ENCODE results near the gene PIP5K1C. TPM values are rescaled to one million over a fixed set of nuclear protein-coding genes. Genes with fewer than 3 reads are reported as not detected.

Gene PIP5K1C
- total and polyA plus RNA-seq, 5 donors = 31.4 to 48.3 (median 39.7) TPM

DNA sequence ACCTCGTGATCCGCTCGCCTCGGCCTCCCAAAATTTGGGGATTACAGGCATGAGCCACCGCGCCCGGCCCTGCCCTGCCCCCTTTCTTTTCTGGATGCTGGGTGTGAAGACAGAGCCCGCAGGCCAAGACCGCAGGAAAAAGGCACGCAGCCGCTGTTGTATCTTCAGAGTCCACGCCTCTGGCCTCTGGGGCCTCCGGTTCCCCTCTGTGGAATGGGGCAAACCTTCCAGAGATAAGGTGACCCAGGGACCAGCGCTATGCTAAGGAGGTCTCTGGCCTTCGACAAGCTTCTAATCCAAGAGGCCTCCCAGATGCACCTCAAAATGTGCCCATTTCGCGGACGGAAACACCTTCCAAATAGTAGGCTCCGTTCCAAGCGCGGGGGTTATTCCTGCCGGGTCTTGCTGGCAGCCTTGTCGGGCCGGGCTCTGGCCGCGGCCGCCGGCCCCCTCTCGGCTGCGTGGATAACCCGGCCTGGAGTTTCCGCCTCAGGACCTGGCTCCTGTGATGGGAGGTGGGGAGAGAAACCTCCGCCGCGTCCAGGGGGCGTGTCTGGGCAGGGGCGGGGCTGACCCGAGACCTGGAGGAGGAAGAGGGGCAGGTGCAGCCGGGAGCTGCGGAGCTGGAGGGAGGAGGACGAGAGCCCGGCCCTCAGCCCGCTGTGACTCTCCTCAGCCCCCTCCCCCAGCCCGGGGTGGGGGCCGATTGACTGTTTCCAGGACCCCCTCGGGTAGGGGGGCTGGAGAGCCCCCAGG, 21.0 kb upstream of the PIP5K1C start:
- no peaks in the 10 kb centered on the region for H3K9me3 ChIP-seq (ENCODE audit: control insufficient read depth, low read length)
- no peaks in the 10 kb centered on the region for H3K4me1 ChIP-seq (ENCODE audit: control insufficient read depth, insufficient read depth, low read length)
- peak overlapping the region; percentile 3 for H3K4me3 ChIP-seq (ENCODE audit: low read length)
- intact Hi-C loops (cut with DNase I) = no loop called here
- no peaks in the 10 kb centered on the region for H3K27me3 ChIP-seq (ENCODE audit: control insufficient read depth, insufficient read depth)
- no peak overlapping the region for H3K27ac ChIP-seq (ENCODE audit: low read length)
- ATAC-seq (peak; percentile 79 to 85), DNase-seq (peak; percentile 82 to 92 (median 88))
- 15% methylated on average over 46 of the region's 46 CpGs for WGBS

DNA sequence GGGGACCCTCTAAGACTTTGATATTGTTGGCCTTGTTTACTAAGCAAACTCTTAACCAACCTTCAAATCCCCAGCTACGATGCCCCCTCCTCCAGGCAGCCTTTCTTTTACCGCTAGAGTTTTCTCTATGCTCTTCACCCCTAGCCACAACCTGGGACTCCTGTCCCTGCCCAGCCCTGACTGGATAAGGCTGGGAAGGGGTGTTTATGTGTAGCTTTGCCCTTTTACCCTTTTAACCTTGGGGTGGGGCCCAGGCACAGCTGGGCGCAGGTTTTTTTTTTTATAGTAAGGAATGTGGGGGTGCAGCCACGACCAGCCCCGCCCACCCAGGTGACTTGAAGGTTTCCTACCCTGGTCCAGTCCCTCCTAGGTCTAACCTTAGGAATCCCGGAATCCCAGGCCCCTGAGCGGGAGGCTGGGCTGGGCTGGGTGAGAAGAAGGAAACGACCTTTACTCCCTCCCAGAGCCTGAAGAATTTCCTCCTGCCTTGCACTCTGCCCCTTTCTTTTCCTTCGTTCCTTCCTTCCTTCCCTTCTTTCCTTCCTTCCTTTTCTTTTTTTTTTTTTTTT, 20.2 kb upstream of the PIP5K1C start:
- 27% methylated on average over 9 of the region's 9 CpGs for WGBS

DNA sequence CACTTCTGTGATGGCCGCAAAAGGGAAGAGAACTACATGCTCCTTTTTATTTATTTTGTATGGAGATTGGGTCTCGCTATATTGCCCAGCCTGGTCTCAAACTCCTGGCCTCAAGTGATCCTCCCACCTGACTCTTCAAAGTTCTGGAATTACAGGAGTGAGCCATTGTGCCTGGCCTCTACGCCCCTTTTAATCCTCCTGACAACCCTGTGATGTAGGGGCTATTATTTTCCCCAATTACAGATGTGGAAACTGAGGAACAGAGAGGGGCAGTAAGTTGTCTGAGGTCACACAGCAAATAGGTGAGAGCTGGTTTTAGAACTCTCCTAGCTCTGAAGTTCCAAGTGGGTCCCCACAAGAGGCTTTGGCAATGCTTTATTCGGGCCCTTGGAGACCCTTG, 19.6 kb upstream of the PIP5K1C start:
- 85% methylated on average over 4 of the region's 4 CpGs for WGBS
- Histone ChIP-seq H3K27ac (ENCODE audit: low read length) (no peak overlapping the region), H3K4me1 (ENCODE audit: control insufficient read depth, insufficient read depth, low read length) (no peaks in the 10 kb centered on the region), H3K9me3 (ENCODE audit: control insufficient read depth, low read length) (no peaks in the 10 kb centered on the region), H3K27me3 (ENCODE audit: control insufficient read depth, insufficient read depth) (no peaks in the 10 kb centered on the region), H3K4me3 (ENCODE audit: low read length) (no peak overlapping the region)
- ATAC-seq (no peak), DNase-seq (no peak)
- intact Hi-C loops (cut with DNase I) = no loop called here

More for the DNA sequence above, 20.2 kb upstream of the PIP5K1C start:
- Histone ChIP-seq H3K9me3 (ENCODE audit: control insufficient read depth, low read length) (no peaks in the 10 kb centered on the region), H3K27me3 (ENCODE audit: control insufficient read depth, insufficient read depth) (no peaks in the 10 kb centered on the region), H3K4me3 (ENCODE audit: low read length) (no peak overlapping the region), H3K4me1 (ENCODE audit: control insufficient read depth, insufficient read depth, low read length) (no peaks in the 10 kb centered on the region), H3K27ac (ENCODE audit: low read length) (no peak overlapping the region)
- DNase-seq = no peak
- intact Hi-C loops (cut with DNase I) = no loop called here
- ATAC-seq = peak; percentile 20 to 32

DNA sequence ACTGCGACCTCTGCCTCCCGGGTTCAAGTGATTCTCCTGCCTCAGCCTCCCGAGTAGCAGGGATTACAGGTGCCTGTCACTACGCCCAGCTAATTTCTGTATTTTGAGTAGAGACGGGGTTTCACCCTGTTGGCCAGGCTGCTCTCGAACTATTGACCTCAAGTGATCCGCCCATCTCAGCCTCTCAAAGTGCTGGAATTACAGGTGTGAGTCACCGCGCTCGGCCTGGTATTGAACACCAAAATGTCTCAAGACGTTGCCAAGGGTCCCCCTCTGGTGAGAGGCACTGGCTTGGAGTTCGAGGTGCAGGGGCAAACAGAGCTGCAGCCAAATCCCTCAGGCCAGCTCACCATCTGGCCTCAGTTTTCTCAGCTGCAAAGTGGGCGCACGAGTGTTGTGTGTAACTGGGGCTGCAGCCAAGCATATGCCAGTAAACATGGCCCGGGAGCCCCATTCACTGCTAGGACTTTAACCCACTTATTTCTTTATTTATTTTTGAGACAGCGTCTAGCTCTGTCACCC, 15.9 kb upstream of the PIP5K1C start:
- DNase-seq = no peak
- no peaks in the 10 kb centered on the region for H3K27me3 ChIP-seq (ENCODE audit: control insufficient read depth, insufficient read depth)
- ATAC-seq = no peak
- intact Hi-C loops (cut with DNase I) = no loop called here
- H3K27ac ChIP-seq (ENCODE audit: low read length) = no peak overlapping the region
- no peaks in the 10 kb centered on the region for H3K4me1 ChIP-seq (ENCODE audit: control insufficient read depth, insufficient read depth, low read length)
- H3K4me3 ChIP-seq (ENCODE audit: low read length) = no peak overlapping the region
- 84% methylated on average over 16 of the region's 16 CpGs for WGBS
- H3K9me3 ChIP-seq (ENCODE audit: control insufficient read depth, low read length) = no peaks in the 10 kb centered on the region

DNA sequence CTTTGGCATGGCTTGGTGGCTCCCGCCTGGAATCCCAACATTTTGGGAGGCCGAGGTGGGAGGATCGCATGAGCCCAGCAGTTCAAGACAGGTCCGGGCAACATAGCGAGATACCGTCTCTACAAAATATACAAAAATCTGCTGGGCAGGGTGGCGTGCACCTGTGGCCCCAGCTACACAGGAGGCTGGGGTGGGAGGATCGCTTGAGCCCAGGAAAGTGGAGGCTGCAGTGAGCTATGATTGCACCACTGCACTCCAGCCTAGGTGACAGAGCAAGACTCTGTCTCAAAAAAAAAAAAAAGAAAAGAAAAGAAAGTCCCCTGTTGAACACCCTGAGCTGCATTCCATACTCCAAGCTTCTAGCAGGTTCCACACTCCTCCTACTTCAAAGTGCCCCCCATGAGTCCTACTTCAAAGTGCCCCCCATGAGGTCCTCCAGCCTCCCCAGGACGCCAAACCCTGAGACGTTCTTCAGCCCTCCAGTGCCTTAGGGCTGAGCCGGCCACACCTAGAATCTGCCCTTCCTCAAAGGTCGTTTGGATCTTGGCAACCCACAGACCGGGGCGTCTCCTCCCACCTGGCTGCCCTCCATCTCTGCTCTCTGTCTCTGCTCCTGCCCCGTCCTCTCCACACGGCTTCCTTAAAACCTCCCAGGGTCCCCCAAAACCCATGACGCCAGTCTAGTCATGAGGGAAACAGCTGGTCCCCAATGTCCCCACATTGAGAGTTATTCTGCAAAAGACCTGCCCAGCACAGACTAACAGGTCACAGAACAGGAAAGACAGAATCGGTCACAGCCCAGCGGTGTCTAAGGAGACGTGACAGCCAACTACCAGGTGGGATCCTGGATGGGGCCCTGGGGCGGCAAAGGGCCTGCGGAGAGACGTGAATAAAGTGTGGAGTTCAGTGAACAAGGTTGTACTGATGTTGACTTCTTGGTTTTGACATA, 12.7 kb upstream of the PIP5K1C start:
- WGBS = 42% methylated on average over 23 of the region's 23 CpGs
- Histone ChIP-seq H3K27ac (ENCODE audit: low read length) (no peak overlapping the region), H3K4me3 (ENCODE audit: low read length) (no peak overlapping the region), H3K9me3 (ENCODE audit: control insufficient read depth, low read length) (no peaks in the 10 kb centered on the region), H3K4me1 (ENCODE audit: control insufficient read depth, insufficient read depth, low read length) (no peaks in the 10 kb centered on the region), H3K27me3 (ENCODE audit: control insufficient read depth, insufficient read depth) (no peaks in the 10 kb centered on the region)
- intact Hi-C loops (cut with DNase I) = no loop called here
- ATAC-seq = peak; percentile 51 to 81
- peak in 1 of 3 donors; percentile 62 for DNase-seq

DNA sequence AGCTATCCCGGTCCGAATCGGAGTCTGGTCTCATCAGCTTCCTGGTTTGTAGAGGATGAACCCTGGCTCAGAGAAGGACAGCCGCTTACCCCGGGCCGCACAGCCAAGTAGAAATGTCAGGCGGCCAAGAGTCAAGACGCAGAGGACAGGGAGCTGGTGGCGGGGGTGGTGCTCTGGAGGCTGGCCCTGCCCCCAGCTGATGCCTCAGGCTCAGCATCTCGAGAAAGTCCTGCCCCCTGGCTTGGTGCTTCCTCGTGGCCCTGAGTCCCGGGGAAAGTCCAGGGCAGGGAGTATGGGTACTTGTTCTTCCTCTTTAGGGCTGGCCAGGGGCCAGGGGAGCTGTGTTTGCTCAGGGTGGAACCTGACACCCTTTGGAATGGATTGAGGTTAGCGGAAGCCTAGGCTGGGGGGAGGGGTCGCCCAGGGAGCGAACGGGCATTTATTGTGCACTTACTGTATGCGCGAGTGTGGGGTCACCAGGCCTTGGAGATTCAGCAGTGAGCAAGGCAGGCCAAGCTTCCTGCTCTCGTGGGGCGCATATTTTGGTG, 10.1 kb upstream of the PIP5K1C start:
- no peaks in the 10 kb centered on the region for H3K27me3 ChIP-seq (ENCODE audit: control insufficient read depth, insufficient read depth)
- no peaks in the 10 kb centered on the region for H3K9me3 ChIP-seq (ENCODE audit: control insufficient read depth, low read length)
- intact Hi-C loops (cut with DNase I) = no loop called here
- H3K27ac ChIP-seq (ENCODE audit: low read length) = no peak overlapping the region
- WGBS = 44% methylated on average over 20 of the region's 20 CpGs
- ATAC-seq (peak; percentile 72 to 77), DNase-seq (peak; percentile 72 to 87 (median 87))
- no peak overlapping the region for H3K4me3 ChIP-seq (ENCODE audit: low read length)
- H3K4me1 ChIP-seq (ENCODE audit: control insufficient read depth, insufficient read depth, low read length) = no peaks in the 10 kb centered on the region

DNA sequence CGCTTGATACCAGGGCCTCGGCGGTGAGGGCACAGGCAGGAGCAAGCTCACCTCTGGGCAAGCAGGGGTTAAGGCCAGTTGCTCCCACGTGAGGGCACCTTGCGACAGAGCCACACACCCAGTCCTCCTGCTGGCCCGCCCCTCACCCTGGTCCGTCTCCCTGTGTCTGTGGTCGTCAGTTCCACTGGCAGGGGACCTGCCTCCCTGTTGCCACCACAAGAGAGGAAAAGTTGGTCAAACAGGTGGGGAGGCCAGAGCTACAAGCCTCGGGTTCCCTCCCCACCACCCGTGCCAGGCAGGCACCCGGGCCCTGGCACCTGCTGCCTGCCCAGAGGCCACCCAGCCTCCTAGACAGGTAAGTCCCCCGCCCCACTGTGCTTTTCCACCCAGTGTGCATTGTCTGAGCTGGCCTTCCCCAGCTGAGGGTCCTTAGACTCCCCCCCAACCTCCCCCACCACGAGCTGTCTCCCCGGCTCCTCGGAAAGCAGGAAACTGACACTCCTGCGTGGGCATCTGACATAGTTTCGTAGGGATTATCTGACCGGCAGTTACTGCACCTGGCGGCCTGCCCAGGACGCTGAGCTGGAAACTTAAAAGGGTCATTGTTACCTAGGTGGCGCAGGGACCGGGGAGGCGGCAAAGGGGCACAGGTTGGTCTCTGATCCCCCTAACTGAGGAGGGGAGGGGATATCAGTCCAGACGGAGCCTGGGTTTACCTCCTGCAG, 8.1 kb upstream of the PIP5K1C start, which contains the start of gene TJP3:
Gene TJP3 (plus strand): TSS at position 178 of the 725 bp plus-strand sequence. CDS start 20,049 bp downstream, outside the sequence.
- DNase-seq (peak in 1 of 3 donors; percentile 60), ATAC-seq (peak in 1 of 2 donors; percentile 37)
- Histone ChIP-seq H3K27me3 (ENCODE audit: control insufficient read depth, insufficient read depth) (no peaks in the 10 kb centered on the region), H3K4me3 (ENCODE audit: low read length) (no peak within 1 kb of the TSS), H3K9me3 (ENCODE audit: control insufficient read depth, low read length) (no peaks in the 10 kb centered on the region), H3K4me1 (ENCODE audit: control insufficient read depth, insufficient read depth, low read length) (no peaks in the 10 kb centered on the region), H3K27ac (ENCODE audit: low read length) (no peak within 1 kb of the TSS)
- 26% methylated on average over 24 of the region's 24 CpGs for WGBS
- intact Hi-C loops (cut with DNase I) = loop anchor here in 2 of 4 donors (10.0 kb wide), 1 partner anchor 164 kb away; no protein-coding TSS in a partner anchor

DNA sequence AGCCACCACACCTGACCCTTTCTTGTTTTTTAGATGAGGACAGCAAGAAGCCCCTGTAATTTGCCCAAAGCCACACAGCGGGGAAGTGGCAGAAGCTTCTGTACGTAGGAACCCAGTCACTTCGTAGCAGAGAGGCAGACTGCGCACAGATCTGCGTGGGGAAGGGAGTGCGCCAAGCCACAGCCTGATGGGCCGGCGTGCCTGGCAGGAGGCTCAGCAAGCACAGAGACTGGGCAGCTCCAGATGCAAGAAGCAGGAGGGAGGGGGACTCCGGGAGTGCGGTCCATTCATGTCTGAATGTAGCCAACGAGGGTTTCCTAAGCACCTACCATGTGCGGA, 7.6 kb upstream of the PIP5K1C start:
- ATAC-seq (no peak), DNase-seq (no peak)
- Histone ChIP-seq H3K4me1 (ENCODE audit: control insufficient read depth, insufficient read depth, low read length) (no peaks in the 10 kb centered on the region), H3K9me3 (ENCODE audit: control insufficient read depth, low read length) (no peaks in the 10 kb centered on the region), H3K27me3 (ENCODE audit: control insufficient read depth, insufficient read depth) (no peaks in the 10 kb centered on the region), H3K27ac (ENCODE audit: low read length) (no peak overlapping the region), H3K4me3 (ENCODE audit: low read length) (no peak overlapping the region)
- intact Hi-C loops (cut with DNase I) = loop anchor here in 2 of 4 donors (2.0 to 10.0 kb wide), 2 partner anchors 43 to 163 kb away; no protein-coding TSS in a partner anchor
- 83% methylated on average over 12 of the region's 12 CpGs for WGBS

DNA sequence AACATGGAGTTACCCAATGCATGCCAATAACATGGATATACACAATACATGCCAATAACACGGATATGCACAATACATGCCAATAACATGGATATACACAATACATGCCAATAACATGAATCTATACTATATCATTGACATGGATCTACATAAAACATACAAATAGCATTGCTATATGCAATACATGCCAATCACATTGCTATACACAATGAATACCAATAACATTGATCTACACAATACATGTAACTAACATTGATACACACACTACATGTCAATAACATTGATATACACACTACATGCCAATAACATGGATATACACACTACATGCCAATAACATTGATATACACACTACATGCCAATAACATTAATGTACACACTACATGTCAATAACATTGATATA, 932 bp upstream of the PIP5K1C start:
- intact Hi-C loops (cut with DNase I) = loop anchor here (2.0 to 10.0 kb wide), 3 partner anchors 32 to 156 kb away; no protein-coding TSS in a partner anchor
- 0% methylated on average over 1 of the region's 1 CpG for WGBS
- DNase-seq (no peak), ATAC-seq (no peak)
- Histone ChIP-seq H3K27me3 (ENCODE audit: control insufficient read depth, insufficient read depth) (no peaks in the 10 kb centered on the region), H3K27ac (ENCODE audit: low read length) (no peak overlapping the region), H3K4me3 (ENCODE audit: low read length) (no peak overlapping the region), H3K4me1 (ENCODE audit: control insufficient read depth, insufficient read depth, low read length) (peaks cover 6% of the 10 kb centered on the region), H3K9me3 (ENCODE audit: control insufficient read depth, low read length) (no peaks in the 10 kb centered on the region)

DNA sequence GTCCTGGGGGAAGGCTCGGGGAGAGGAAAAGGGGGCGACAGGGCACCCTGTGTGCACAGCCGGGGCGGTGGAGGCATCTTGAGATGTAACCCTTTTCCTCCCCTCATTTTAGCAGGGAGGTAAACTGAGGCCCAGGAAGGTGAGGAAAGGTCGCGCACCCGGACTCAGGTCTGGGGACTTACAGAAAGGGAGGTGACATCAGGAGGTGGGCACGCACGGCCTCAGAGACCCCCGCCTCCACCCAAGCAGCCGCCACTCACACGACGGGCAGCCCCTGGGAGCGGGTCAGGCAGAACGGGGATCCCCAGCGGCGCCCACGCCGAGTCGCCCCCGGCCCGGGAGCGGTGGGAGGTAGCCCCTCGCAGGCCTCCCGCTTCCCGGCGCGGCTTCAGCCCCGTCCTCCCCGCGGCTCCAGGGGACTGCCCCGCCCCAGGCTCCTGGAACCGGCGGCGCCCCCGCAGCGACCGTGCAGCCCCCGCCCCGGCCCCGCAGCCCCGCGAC, 477 bp downstream of the PIP5K1C start:
- Histone ChIP-seq H3K27me3 (ENCODE audit: control insufficient read depth, insufficient read depth) (no peaks in the 10 kb centered on the region), H3K4me1 (ENCODE audit: control insufficient read depth, insufficient read depth, low read length) (peaks cover 6% of the 10 kb centered on the region), H3K4me3 (ENCODE audit: low read length) (peak overlapping the region; percentile 94), H3K9me3 (ENCODE audit: control insufficient read depth, low read length) (no peaks in the 10 kb centered on the region), H3K27ac (ENCODE audit: low read length) (peak overlapping the region; percentile 83)
- intact Hi-C loops (cut with DNase I) = loop anchor here (2.0 to 10.0 kb wide), 3 partner anchors 31 to 155 kb away; no protein-coding TSS in a partner anchor
- ATAC-seq (peak; percentile 4 to 5), DNase-seq (no peak)
- WGBS = under 1% methylated on average over 43 of the region's 43 CpGs
